ENCODE measurements around the gene FILIP1L. TPM values are rescaled to one million over a fixed set of nuclear protein-coding genes. Genes with fewer than 3 reads are reported as not detected.

The FILIP1L gene
- total and polyA plus RNA-seq, 12 donors, result 5.3 to 33.2 (median 17.4) TPM

DNA sequence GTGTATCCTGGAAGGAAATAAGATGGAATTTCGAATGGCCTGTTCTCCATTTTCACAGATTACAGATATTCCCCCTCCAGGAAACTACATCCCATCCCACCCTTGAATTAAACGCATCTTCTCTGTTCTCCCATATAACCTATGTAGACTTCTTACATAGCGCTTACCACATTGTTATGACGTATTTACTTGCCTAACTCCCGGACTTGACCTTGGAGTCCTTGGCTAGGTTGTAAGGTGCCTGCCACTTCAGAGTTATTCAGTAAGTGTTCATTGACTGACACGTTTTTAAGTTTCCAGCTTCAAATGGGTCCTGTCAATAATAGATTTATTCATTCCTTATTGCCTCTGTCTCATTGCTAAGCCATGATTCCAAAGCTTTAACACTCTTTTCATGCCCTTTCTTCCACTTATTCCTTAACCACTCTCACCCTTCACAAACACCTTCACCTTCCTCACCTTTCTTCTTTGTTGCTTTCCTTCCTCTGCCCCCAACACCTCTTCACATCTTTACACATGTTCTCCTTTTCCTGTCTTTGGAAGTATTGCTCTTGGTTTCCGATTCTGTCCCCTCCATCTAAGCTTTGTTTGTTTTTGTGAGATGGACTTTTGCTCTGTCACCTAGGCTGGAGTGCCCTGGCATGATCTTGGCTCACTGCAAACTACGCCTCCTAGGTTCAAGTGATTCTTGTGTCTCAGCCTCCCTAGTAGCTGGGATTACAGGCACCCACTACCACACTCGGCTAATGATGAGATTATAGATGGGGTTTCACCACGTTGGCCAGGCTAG, 158.3 kb downstream of the FILIP1L start:
- Histone ChIP-seq H3K27ac (no peak overlapping the region), H3K9me3 (replicated peaks in 1 of 3) (no peaks in the 10 kb centered on the region), H3K27me3 (no peaks in the 10 kb centered on the region), H3K36me3 (replicated peaks in 1 of 2) (no peaks in the 10 kb centered on the region), H3K4me1 (replicated peaks in 1 of 2) (peaks cover 0 to 6% of the 10 kb centered on the region in 2 donors), H3K4me3 (no peak overlapping the region)
- no peak for DNase-seq
- no peak for TF ChIP-seq POLR2A (IDR thresholded peaks at IDR 0.05)
- TF ChIP-seq, protein P1, sequence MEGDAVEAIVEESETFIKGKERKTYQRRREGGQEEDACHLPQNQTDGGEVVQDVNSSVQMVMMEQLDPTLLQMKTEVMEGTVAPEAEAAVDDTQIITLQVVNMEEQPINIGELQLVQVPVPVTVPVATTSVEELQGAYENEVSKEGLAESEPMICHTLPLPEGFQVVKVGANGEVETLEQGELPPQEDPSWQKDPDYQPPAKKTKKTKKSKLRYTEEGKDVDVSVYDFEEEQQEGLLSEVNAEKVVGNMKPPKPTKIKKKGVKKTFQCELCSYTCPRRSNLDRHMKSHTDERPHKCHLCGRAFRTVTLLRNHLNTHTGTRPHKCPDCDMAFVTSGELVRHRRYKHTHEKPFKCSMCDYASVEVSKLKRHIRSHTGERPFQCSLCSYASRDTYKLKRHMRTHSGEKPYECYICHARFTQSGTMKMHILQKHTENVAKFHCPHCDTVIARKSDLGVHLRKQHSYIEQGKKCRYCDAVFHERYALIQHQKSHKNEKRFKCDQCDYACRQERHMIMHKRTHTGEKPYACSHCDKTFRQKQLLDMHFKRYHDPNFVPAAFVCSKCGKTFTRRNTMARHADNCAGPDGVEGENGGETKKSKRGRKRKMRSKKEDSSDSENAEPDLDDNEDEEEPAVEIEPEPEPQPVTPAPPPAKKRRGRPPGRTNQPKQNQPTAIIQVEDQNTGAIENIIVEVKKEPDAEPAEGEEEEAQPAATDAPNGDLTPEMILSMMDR (IDR thresholded peaks at IDR 0.05), result no peak
- WGBS, 4 donors, result 85 to 90% (median 86%) methylated on average over 10 of the region's 10 CpGs
- intact Hi-C loops (cut with DNase I), result no loop called here

DNA sequence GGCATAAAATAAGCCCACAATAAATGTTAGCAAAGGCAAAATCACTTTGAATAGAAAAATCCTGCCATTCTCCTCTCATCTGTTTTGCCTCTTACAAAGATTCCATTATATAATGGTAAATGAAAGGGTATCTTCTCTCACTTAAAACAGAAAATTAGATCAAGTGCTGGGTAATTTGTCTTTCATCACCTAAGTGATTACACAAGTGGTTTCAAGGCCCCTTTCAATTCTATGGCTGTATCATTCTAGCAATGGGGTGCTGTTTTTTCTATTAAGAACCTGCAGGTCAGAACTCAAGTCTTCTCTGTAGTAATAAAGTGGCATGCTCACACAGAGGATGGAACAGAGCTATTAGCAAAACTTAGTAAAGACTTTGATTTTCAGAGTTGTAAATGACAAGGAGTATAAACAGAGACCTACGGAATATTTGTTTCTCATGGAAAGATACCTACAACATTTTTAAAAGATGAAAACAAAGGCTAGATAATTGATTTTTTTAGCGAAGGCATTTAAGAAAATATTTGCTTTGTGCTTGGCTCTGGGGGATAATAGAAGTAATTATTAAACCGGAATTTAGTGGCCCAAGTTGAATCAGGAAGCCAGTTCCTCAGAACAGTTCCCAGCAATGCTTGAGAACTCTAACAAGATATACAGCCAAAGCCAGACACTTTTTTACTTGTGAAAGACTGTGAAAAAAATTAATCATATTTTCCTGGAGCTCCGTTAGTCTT, 159.2 kb downstream of the FILIP1L start:
- no peak for DNase-seq
- Histone ChIP-seq H3K27ac (no peak overlapping the region), H3K4me1 (replicated peaks in 1 of 2) (peaks cover 0 to under 1% of the 10 kb centered on the region in 2 donors), H3K27me3 (no peaks in the 10 kb centered on the region), H3K9me3 (replicated peaks in 1 of 3) (no peaks in the 10 kb centered on the region), H3K36me3 (replicated peaks in 1 of 2) (no peaks in the 10 kb centered on the region), H3K4me3 (no peak overlapping the region)
- 79 to 91% (median 88%) methylated on average over 4 of the region's 4 CpGs for WGBS, 4 donors
- TF ChIP-seq, protein P1 (IDR thresholded peaks at IDR 0.05), result no peak
- TF ChIP-seq POLR2A (IDR thresholded peaks at IDR 0.05), result no peak
- intact Hi-C loops (cut with DNase I), result no loop called here

DNA sequence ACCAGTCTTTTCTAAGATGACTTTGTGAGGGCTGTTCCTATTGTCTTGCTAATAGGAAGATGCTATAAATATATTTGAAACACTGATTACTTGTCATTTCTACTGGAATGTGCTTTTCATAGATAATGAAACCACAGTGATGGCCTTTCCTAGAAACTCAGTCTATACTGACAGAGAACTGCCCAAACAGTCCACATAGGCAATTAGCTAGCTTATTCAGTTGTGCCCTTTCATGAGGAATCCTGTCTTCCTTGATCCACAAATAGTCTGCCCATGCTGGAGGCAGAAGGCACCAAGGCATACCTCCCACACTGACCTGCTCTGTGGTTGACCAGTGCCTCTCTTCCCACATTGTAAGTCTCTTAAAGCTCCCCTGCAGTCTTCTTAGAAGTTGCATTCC, 160.7 kb downstream of the FILIP1L start:
- Histone ChIP-seq H3K4me3 (no peak overlapping the region), H3K36me3 (replicated peaks in 1 of 2) (no peaks in the 10 kb centered on the region), H3K27ac (no peak overlapping the region), H3K27me3 (no peaks in the 10 kb centered on the region), H3K9me3 (replicated peaks in 1 of 3) (no peaks in the 10 kb centered on the region), H3K4me1 (replicated peaks in 1 of 2) (peaks cover 10 to 16% of the 10 kb centered on the region in 2 donors)
- no peak for DNase-seq
- TF ChIP-seq POLR2A (IDR thresholded peaks at IDR 0.05), result no peak
- TF ChIP-seq, protein P1 (IDR thresholded peaks at IDR 0.05), result no peak
- intact Hi-C loops (cut with DNase I), result no loop called here

DNA sequence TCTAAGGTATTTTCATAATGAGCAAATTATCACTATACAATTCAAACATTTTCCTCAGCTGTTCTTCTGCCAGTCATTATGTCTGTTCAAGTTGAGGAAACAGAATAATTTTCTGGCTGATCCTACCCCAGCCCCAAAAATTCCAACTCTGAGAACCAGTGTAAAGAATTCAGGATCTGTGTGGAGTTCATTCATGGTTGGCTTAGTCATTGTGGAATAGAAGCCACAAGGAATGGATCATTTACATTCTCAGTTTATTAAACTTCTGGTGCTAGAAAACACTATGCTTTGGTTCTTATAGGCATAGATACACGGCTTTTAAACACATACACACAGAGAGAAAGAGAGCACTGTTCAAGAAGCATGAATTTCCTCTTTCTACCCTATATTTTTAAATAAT, 162.0 kb downstream of the FILIP1L start:
- no peak for DNase-seq
- no peak overlapping the region for H3K27ac ChIP-seq
- H3K36me3 ChIP-seq (replicated peaks in 1 of 2), result no peaks in the 10 kb centered on the region
- no peaks in the 10 kb centered on the region for H3K27me3 ChIP-seq
- 94 to 97% (median 96%) methylated on average over 1 of the region's 1 CpG for WGBS, 4 donors
- H3K4me3 ChIP-seq, result no peak overlapping the region
- intact Hi-C loops (cut with DNase I), result no loop called here
- no peaks in the 10 kb centered on the region for H3K9me3 ChIP-seq (replicated peaks in 1 of 3)
- no peak for TF ChIP-seq POLR2A (IDR thresholded peaks at IDR 0.05)
- TF ChIP-seq, protein P1 (IDR thresholded peaks at IDR 0.05), result no peak
- peaks cover 10 to 24% of the 10 kb centered on the region in 2 donors for H3K4me1 ChIP-seq (replicated peaks in 1 of 2)

Measured in adrenal gland (tissue), 12 donors.